K562 (cell line): ENCODE measurements around the gene TRPM4. TPM values are rescaled to one million over a fixed set of nuclear protein-coding genes. Genes with fewer than 3 reads are reported as not detected.
A peak's percentile ranks its signal among the peaks of the same experiment; 100 is the strongest.

Source experiments
- CBX2 ChIP-seq: fragments of 200-600 bp; sonication (generic); IDR thresholded peaks from one replicate; pipeline ENCODE4 v1.6.1; 2012; ENCODE audit warnings: mild to moderate bottlenecking, low read length, inconsistent platforms; ENCODE audit not compliant: insufficient read depth, poor library complexity, severe bottlenecking
- EHMT2 ChIP-seq: fragments of 450-650 bp; IDR thresholded peaks from 2 replicates; pipeline ENCODE4 v1.6.1; 2018; ENCODE audit warnings: antibody characterized with exemption
- MAX ChIP-seq: sonication (generic); formaldehyde crosslinking; IDR thresholded peaks from 2 replicates; pipeline ENCODE4 v1.9.0; 2022; ENCODE audit warnings: mild to moderate bottlenecking, missing genetic modification reagents
- NKRF ChIP-seq: fragments of 450-650 bp; IDR thresholded peaks from 2 replicates; pipeline ENCODE4 v1.6.1; 2016; ENCODE audit warnings: borderline replicate concordance
- NR2C2 ChIP-seq, 2 experiments: fragments of 200-800 bp in 1 of 2; sonication (Bioruptor generic) in 1 of 2; sonication (generic) in 1 of 2; formaldehyde crosslinking in 1 of 2; IDR thresholded peaks; 2 replicates each; pipeline versions ENCODE4 v1.6.1 to v1.8.0; 2016 to 2022; ENCODE audit warnings: mild to moderate bottlenecking in 1 of 2, missing compliant biosample characterization in 1 of 2, missing genetic modification characterization in 1 of 2, missing genetic modification reagents in 1 of 2
- NRF1 ChIP-seq, 2 experiments: fragments of 450-650 bp; IDR thresholded peaks in 1 of 2; conservative IDR thresholded peaks in 1 of 2; 2 replicates each; pipeline ENCODE4 v1.6.1; 2014; ENCODE audit warnings: mild to moderate bottlenecking in 2 of 2
- RCOR1 ChIP-seq, 2 experiments: IDR thresholded peaks; 2 replicates each; pipeline ENCODE4 v1.6.1; 2012; ENCODE audit warnings: low read depth in 2 of 2, low read length in 2 of 2, borderline replicate concordance in 1 of 2, improper control_type of control experiment in 1 of 2
- RERE ChIP-seq: sonication (generic); formaldehyde crosslinking; IDR thresholded peaks from 2 replicates; pipeline ENCODE4 v1.8.0; 2023; ENCODE audit warnings: missing genetic modification reagents, mild to moderate bottlenecking, borderline replicate concordance
- STAG1 ChIP-seq: sonication (generic); formaldehyde crosslinking; IDR thresholded peaks from 2 replicates; pipeline ENCODE4 v1.5.0; 2020; ENCODE audit warnings: missing genetic modification reagents, borderline replicate concordance
- ZNF431 ChIP-seq: sonication (generic); formaldehyde crosslinking; IDR thresholded peaks from 2 replicates; pipeline ENCODE4 v1.8.0; 2022; ENCODE audit warnings: mild to moderate bottlenecking, missing genetic modification reagents
- polyA plus RNA-seq, 8 experiments: library from polyadenylated mRNA; depleted of rRNA in 4 of 8; stranded (reverse) in 5 of 8; unstranded in 3 of 8; fragments of >200 nt; fragmentation: Nextera tagmentation in 2 of 8; fragmentation: Illumina TruSeq in 1 of 8; extraction: Ambion mirVana in 2 of 8; extraction: Trizol in 1 of 8; gene quantifications; 2 replicates each; pipeline versions ENCODE4 v1.2.1 to v1.2.3, GENCODE V29; 2011 to 2014; ENCODE audit warnings: inconsistent platforms in 1 of 8, missing spikeins in 1 of 8
- total RNA-seq, 7 experiments: library from RNA; depleted of rRNA in 6 of 7; stranded (reverse); fragments of >200 nt in 6 of 7; fragmentation: Illumina TruSeq in 2 of 7; extraction: Trizol in 2 of 7; gene quantifications; 2 replicates each; pipeline versions ENCODE4 v1.2.1 to v1.2.3, GENCODE V29; 2011 to 2021; ENCODE audit warnings: low replicate concordance in 1 of 7
- TF ChIP-seq, protein P1 (sequence below): IDR thresholded peaks from 2 replicates; pipeline ENCODE4 v1.6.1; 2011; ENCODE audit warnings: borderline replicate concordance, low read depth, mild to moderate bottlenecking, moderate library complexity, low read length; ENCODE audit not compliant: insufficient read depth, poor library complexity, severe bottlenecking
- TF ChIP-seq, protein P2 (sequence below): sonication (generic); formaldehyde crosslinking; IDR thresholded peaks from 2 replicates; pipeline ENCODE4 v1.8.0; 2022; ENCODE audit warnings: missing genetic modification reagents, mild to moderate bottlenecking, moderate library complexity, borderline replicate concordance
- TF ChIP-seq, protein P3 (sequence below): fragments of 250-450 bp; sonication (Bioruptor Pico); IDR thresholded peaks from 2 replicates; pipeline ENCODE4 v1.8.0; 2021; ENCODE audit warnings: moderate library complexity, mild to moderate bottlenecking, inconsistent platforms

Gene TRPM4
- total and polyA plus RNA-seq, 9 of the 15 experiments (the other 6 are each of a cell fraction or from before 2014, with no cell fraction given): 6.5 to 45.4 (median 15.2) TPM

GRCh38 chr19:49213791-49214190, 56.2 kb downstream of the TRPM4 start (continued):
- TF ChIP-seq NKRF: no peak
- TF ChIP-seq EHMT2: peak; percentile 37; the same call in 1 of the 2 replicates
- TF ChIP-seq ZNF431 (CRISPR knock-in tag): no peak
- no peak for TF ChIP-seq RERE (CRISPR knock-in tag)
- TF ChIP-seq MAX (CRISPR knock-in tag): peak; percentile 38; the same call in 1 of the 2 replicates
- TF ChIP-seq STAG1 (CRISPR knock-in tag): no peak
- TF ChIP-seq CBX2: no peak
- no peak for TF ChIP-seq NRF1 (conservative IDR thresholded peaks at IDR 0.05 in 1 of 2, IDR thresholded peaks at IDR 0.05 in 1 of 2)
- TF ChIP-seq, protein P1, sequence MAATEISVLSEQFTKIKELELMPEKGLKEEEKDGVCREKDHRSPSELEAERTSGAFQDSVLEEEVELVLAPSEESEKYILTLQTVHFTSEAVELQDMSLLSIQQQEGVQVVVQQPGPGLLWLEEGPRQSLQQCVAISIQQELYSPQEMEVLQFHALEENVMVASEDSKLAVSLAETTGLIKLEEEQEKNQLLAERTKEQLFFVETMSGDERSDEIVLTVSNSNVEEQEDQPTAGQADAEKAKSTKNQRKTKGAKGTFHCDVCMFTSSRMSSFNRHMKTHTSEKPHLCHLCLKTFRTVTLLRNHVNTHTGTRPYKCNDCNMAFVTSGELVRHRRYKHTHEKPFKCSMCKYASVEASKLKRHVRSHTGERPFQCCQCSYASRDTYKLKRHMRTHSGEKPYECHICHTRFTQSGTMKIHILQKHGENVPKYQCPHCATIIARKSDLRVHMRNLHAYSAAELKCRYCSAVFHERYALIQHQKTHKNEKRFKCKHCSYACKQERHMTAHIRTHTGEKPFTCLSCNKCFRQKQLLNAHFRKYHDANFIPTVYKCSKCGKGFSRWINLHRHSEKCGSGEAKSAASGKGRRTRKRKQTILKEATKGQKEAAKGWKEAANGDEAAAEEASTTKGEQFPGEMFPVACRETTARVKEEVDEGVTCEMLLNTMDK: peak; percentile 47
- TF ChIP-seq RCOR1 (IDR thresholded peaks at IDR 0.05; ENCODE audit: borderline replicate concordance in 1 of 2, low read depth in 2 of 2, low read length in 2 of 2): peak in 1 of 2 experiments; percentile 46; a peak in 1 of 4 replicates
- 0 out of 2 replicates have a peak, but pooled peaks have one; percentile 46 for TF ChIP-seq NR2C2 (CRISPR knock-in tag; IDR thresholded peaks at IDR 0.05)
- no peak for TF ChIP-seq NR2C2 (tag; IDR thresholded peaks at IDR 0.05)
- TF ChIP-seq, protein P2, sequence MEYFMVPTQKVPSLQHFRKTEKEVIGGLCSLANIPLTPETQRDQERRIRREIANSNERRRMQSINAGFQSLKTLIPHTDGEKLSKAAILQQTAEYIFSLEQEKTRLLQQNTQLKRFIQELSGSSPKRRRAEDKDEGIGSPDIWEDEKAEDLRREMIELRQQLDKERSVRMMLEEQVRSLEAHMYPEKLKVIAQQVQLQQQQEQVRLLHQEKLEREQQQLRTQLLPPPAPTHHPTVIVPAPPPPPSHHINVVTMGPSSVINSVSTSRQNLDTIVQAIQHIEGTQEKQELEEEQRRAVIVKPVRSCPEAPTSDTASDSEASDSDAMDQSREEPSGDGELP (CRISPR knock-in tag): peak; percentile 92
- TF ChIP-seq, protein P3, sequence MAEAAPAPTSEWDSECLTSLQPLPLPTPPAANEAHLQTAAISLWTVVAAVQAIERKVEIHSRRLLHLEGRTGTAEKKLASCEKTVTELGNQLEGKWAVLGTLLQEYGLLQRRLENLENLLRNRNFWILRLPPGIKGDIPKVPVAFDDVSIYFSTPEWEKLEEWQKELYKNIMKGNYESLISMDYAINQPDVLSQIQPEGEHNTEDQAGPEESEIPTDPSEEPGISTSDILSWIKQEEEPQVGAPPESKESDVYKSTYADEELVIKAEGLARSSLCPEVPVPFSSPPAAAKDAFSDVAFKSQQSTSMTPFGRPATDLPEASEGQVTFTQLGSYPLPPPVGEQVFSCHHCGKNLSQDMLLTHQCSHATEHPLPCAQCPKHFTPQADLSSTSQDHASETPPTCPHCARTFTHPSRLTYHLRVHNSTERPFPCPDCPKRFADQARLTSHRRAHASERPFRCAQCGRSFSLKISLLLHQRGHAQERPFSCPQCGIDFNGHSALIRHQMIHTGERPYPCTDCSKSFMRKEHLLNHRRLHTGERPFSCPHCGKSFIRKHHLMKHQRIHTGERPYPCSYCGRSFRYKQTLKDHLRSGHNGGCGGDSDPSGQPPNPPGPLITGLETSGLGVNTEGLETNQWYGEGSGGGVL (CRISPR knock-in tag): no peak
